ENCODE data around the gene SRP68. TPM values are rescaled to one million over a fixed set of nuclear protein-coding genes. Genes with fewer than 3 reads are reported as not detected.
A peak's percentile ranks its signal among the peaks of the same experiment; 100 is the strongest.

SRP68 gene
- polyA plus RNA-seq, 1 of the 3 experiments (the other 2 are of a cell fraction) = 76.8 TPM

DNA sequence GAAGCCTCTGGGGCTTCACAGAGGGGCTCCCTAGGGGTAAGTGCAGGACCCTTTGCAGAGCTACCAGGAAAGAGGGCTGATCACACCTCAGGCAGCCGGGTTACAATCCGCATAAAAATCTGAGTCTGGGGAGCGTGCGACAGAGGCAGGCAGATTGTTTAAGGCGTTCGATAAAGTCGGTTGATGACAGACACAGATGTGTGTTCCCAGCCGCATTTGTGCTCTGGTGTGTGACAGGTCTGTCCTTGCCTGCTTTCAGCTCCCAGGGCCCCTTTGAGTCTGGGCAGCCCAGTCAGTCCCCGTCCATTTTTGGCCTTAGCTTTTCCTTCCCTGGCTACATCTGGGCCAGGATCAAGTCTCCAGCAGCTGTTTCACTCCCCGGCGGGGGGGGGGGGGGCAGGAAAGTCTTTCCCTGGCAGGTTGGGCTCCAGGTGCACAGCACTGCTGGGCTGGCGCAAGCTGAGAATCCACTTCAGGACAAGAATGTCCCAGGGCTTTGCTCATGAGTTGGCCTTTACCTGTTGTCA, 5.3 kb upstream of the SRP68 start:
- H4K20me1 ChIP-seq (ENCODE audit: insufficient read depth) = no peaks in the 10 kb centered on the region; the same call in 1 of the 2 replicates
- ChIA-PET CTCF (interaction anchor here (0.8 to 7.8 kb wide), 12 partner anchors 9 to 202 kb away, joined by 3 to 64 read pairs (median 4); no protein-coding TSS in a partner anchor), POLR2A (interaction anchor here (1.0 to 1.4 kb wide), 2 partner anchors 16 to 64 kb away, joined by 3 to 5 read pairs; no protein-coding TSS in a partner anchor)
- H3K4me3 ChIP-seq (ENCODE audit: low read depth in 2 of 2, low read length in 1 of 2) = no peak overlapping the region
- H3K27ac ChIP-seq (ENCODE audit: low read depth in 2 of 2, low read length in 1 of 2) = no peak overlapping the region
- no peak overlapping the region for H3K9ac ChIP-seq
- peaks cover 0 to 36% of the 10 kb centered on the region in 2 experiments; a peak in 1 of 4 replicates for H3K4me1 ChIP-seq (ENCODE audit: control insufficient read depth in 1 of 2, insufficient read depth in 2 of 2, low read depth in 1 of 2, low read length in 1 of 2)
- peaks cover 73% of the 10 kb centered on the region for H3K27me3 ChIP-seq (ENCODE audit: insufficient read depth)
- TF ChIP-seq TCF12 (IDR thresholded peaks at IDR 0.05) = no peak
- peak; percentile 51 for TF ChIP-seq MXI1 (IDR thresholded peaks at IDR 0.05; ENCODE audit: low read depth, low read length)
- H3F3A ChIP-seq (replicated peaks; ENCODE audit: insufficient read depth) = peaks cover 18% of the 10 kb centered on the region
- H3K9me3 ChIP-seq = no peaks in the 10 kb centered on the region
- no peak overlapping the region for H3K4me2 ChIP-seq
- H2AFZ ChIP-seq (ENCODE audit: low read depth) = no peak overlapping the region
- 13% methylated on average over 12 of the region's 12 CpGs for WGBS (ENCODE audit: low lambda C conversion rate)
- DNase-seq = peak; percentile 80
- peaks cover 5% of the 10 kb centered on the region; the same call in 1 of the 2 replicates for H3K79me2 ChIP-seq (ENCODE audit: insufficient read depth)
- H3K9me2 ChIP-seq = no peaks in the 10 kb centered on the region
- H3K36me3 ChIP-seq (replicated peaks in 1 of 2; ENCODE audit: control insufficient read depth in 1 of 2, insufficient read depth in 2 of 2, low read length in 1 of 2) = peaks cover 0 to 4% of the 10 kb centered on the region in 2 experiments

DNA sequence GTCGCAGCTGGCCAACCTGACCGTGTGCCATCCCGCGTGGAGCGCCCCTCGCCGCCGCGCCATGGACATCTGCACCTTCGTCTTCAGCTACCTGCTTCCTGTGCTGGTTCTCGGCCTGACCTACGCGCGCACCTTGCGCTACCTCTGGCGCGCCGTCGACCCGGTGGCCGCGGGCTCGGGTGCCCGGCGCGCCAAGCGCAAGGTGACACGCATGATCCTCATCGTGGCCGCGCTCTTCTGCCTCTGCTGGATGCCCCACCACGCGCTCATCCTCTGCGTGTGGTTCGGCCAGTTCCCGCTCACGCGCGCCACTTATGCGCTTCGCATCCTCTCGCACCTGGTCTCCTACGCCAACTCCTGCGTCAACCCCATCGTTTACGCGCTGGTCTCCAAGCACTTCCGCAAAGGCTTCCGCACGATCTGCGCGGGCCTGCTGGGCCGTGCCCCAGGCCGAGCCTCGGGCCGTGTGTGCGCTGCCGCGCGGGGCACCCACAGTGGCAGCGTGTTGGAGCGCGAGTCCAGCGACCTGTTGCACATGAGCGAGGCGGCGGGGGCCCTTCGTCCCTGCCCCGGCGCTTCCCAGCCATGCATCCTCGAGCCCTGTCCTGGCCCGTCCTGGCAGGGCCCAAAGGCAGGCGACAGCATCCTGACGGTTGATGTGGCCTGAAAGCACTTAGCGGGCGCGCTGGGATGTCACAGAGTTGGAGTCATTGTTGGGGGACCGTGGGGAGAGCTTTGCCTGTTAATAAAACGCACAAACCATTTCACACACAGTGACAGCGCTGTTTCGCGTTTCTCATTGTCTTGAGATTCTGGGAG, 4.7 kb upstream of the SRP68 start:
- Histone ChIP-seq H2AFZ (ENCODE audit: low read depth) (no peak overlapping the region), H3K4me2 (no peak overlapping the region; the same call in 1 of the 2 replicates), H3K9ac (no peak overlapping the region), H4K20me1 (ENCODE audit: insufficient read depth) (no peaks in the 10 kb centered on the region; the same call in 1 of the 2 replicates), H3K4me1 (ENCODE audit: control insufficient read depth in 1 of 2, insufficient read depth in 2 of 2, low read depth in 1 of 2, low read length in 1 of 2) (peaks cover 0 to 37% of the 10 kb centered on the region in 2 experiments; a peak in 1 of 4 replicates), H3F3A (replicated peaks; ENCODE audit: insufficient read depth) (peaks cover 13% of the 10 kb centered on the region), H3K9me3 (no peaks in the 10 kb centered on the region), H3K27ac (ENCODE audit: low read depth in 2 of 2, low read length in 1 of 2) (no peak overlapping the region), H3K4me3 (ENCODE audit: low read depth in 2 of 2, low read length in 1 of 2) (no peak overlapping the region), H3K36me3 (replicated peaks in 1 of 2; ENCODE audit: control insufficient read depth in 1 of 2, insufficient read depth in 2 of 2, low read length in 1 of 2) (no peaks in the 10 kb centered on the region), H3K27me3 (ENCODE audit: insufficient read depth) (peaks cover 73% of the 10 kb centered on the region), H3K9me2 (no peaks in the 10 kb centered on the region), H3K79me2 (ENCODE audit: insufficient read depth) (peaks cover 11% of the 10 kb centered on the region)
- ChIA-PET POLR2A (interaction anchor here (1.0 to 1.4 kb wide), 2 partner anchors 17 to 63 kb away, joined by 3 to 5 read pairs; no protein-coding TSS in a partner anchor), CTCF (interaction anchor here (0.8 to 7.8 kb wide), 14 partner anchors 9 to 203 kb away, joined by 3 to 64 read pairs (median 4); no protein-coding TSS in a partner anchor)
- 33% methylated on average over 55 of the region's 82 CpGs for WGBS (ENCODE audit: low lambda C conversion rate)
- TF ChIP-seq FOXM1 (IDR thresholded peaks at IDR 0.05; ENCODE audit: low read depth) = no peak
- TF ChIP-seq EZH2phosphoT487 (IDR thresholded peaks at IDR 0.05; ENCODE audit: borderline replicate concordance, low read depth) = no peak
- TF ChIP-seq FOXJ3 (CRISPR knock-in tag; IDR thresholded peaks at IDR 0.05) = no peak
- TF ChIP-seq TCF12 (IDR thresholded peaks at IDR 0.05) = no peak
- no peak for TF ChIP-seq MAX (IDR thresholded peaks at IDR 0.05; ENCODE audit: low read depth)
- TF ChIP-seq RCOR1 (IDR thresholded peaks at IDR 0.05; ENCODE audit: low read length) = no peak
- TF ChIP-seq, protein P1, sequence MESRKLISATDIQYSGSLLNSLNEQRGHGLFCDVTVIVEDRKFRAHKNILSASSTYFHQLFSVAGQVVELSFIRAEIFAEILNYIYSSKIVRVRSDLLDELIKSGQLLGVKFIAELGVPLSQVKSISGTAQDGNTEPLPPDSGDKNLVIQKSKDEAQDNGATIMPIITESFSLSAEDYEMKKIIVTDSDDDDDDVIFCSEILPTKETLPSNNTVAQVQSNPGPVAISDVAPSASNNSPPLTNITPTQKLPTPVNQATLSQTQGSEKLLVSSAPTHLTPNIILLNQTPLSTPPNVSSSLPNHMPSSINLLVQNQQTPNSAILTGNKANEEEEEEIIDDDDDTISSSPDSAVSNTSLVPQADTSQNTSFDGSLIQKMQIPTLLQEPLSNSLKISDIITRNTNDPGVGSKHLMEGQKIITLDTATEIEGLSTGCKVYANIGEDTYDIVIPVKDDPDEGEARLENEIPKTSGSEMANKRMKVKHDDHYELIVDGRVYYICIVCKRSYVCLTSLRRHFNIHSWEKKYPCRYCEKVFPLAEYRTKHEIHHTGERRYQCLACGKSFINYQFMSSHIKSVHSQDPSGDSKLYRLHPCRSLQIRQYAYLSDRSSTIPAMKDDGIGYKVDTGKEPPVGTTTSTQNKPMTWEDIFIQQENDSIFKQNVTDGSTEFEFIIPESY (IDR thresholded peaks at IDR 0.05; ENCODE audit: borderline replicate concordance, low read depth) = no peak
- TF ChIP-seq GATA2 (CRISPR knock-in tag; IDR thresholded peaks at IDR 0.05) = no peak
- no peak for TF ChIP-seq NRF1 (IDR thresholded peaks at IDR 0.05; ENCODE audit: low read depth, low read length)
- TF ChIP-seq GABPA (IDR thresholded peaks at IDR 0.05; ENCODE audit: low read depth) = no peak
- TF ChIP-seq CHD2 (IDR thresholded peaks at IDR 0.05; ENCODE audit: low read length, partially characterized antibody) = no peak
- no peak for TF ChIP-seq POLR2AphosphoS5 (IDR thresholded peaks at IDR 0.05; ENCODE audit: low read depth, low read length)
- no peak for TF ChIP-seq REST (IDR thresholded peaks at IDR 0.05; ENCODE audit: low read depth, low read length)
- peak; percentile 57 for DNase-seq
